ENCODE data around the gene CABLES1. TPM values are rescaled to one million over a fixed set of nuclear protein-coding genes. Genes with fewer than 3 reads are reported as not detected.

The CABLES1 gene
- total and polyA plus RNA-seq, 3 donors from 2014 or later, result 6.2 to 15.8 (median 12.0) TPM

- Histone ChIP-seq H3K4me3 (no peak overlapping the region), H3K9me3 (no peaks in the 10 kb centered on the region), H3K27me3 (no peaks in the 10 kb centered on the region), H3K27ac (no peak overlapping the region), H3K36me3 (ENCODE audit: low read depth, missing control alignments) (no peaks in the 10 kb centered on the region), H3K4me1 (peaks cover 7% of the 10 kb centered on the region)
- 88 to 92% methylated on average over 2 to 3 of the region's 3 CpGs for WGBS, 2 donors
- TF ChIP-seq POLR2A (IDR thresholded peaks at IDR 0.05) (no peak), CTCF (IDR thresholded peaks at IDR 0.05) (no peak)
- intact Hi-C loops (cut with DNase I; ENCODE audit: low total_unique reads), result no loop called here
- DNase-seq, result no peak
These were observed 76.9 kb downstream of the CABLES1 start for GRCh38 chr18:23212161-23212560.

GRCh38 chr18:23213200-23213599 is 77.9 kb downstream of the CABLES1 start:
- Histone ChIP-seq H3K4me1 (peaks cover 7% of the 10 kb centered on the region), H3K4me3 (no peak overlapping the region), H3K9me3 (no peaks in the 10 kb centered on the region), H3K27ac (no peak overlapping the region), H3K36me3 (ENCODE audit: low read depth, missing control alignments) (no peaks in the 10 kb centered on the region), H3K27me3 (no peaks in the 10 kb centered on the region)
- no peak for TF ChIP-seq POLR2A (IDR thresholded peaks at IDR 0.05)
- TF ChIP-seq CTCF (IDR thresholded peaks at IDR 0.05), result no peak
- intact Hi-C loops (cut with DNase I; ENCODE audit: low total_unique reads), result no loop called here
- DNase-seq, result no peak

- TF ChIP-seq POLR2A (IDR thresholded peaks at IDR 0.05), result no peak
- no peak for TF ChIP-seq CTCF (IDR thresholded peaks at IDR 0.05)
- Histone ChIP-seq H3K9me3 (no peaks in the 10 kb centered on the region), H3K4me3 (no peak overlapping the region), H3K36me3 (ENCODE audit: low read depth, missing control alignments) (no peaks in the 10 kb centered on the region), H3K27me3 (no peaks in the 10 kb centered on the region), H3K4me1 (no peaks in the 10 kb centered on the region), H3K27ac (no peak overlapping the region)
- DNase-seq, result no peak
- intact Hi-C loops (cut with DNase I; ENCODE audit: low total_unique reads), result no loop called here
- 95 to 96% methylated on average over 10 to 11 of the region's 11 CpGs for WGBS, 2 donors
These were observed 82.5 kb downstream of the CABLES1 start for GRCh38 chr18:23217781-23218180.

GRCh38 chr18:23220355-23220754 is 85.1 kb downstream of the CABLES1 start:
- H3K27me3 ChIP-seq, result no peaks in the 10 kb centered on the region
- no peaks in the 10 kb centered on the region for H3K36me3 ChIP-seq (ENCODE audit: low read depth, missing control alignments)
- H3K4me3 ChIP-seq, result no peak overlapping the region
- 59 to 77% methylated on average over 7 to 8 of the region's 8 CpGs for WGBS, 2 donors
- DNase-seq, result no peak
- no peak overlapping the region for H3K27ac ChIP-seq
- no peaks in the 10 kb centered on the region for H3K9me3 ChIP-seq
- intact Hi-C loops (cut with DNase I; ENCODE audit: low total_unique reads), result no loop called here
- TF ChIP-seq CTCF (IDR thresholded peaks at IDR 0.05), result no peak
- TF ChIP-seq POLR2A (IDR thresholded peaks at IDR 0.05), result no peak
- H3K4me1 ChIP-seq, result no peaks in the 10 kb centered on the region

- intact Hi-C loops (cut with DNase I; ENCODE audit: low total_unique reads), result no loop called here
- H3K27ac ChIP-seq, result no peak overlapping the region
- H3K27me3 ChIP-seq, result no peaks in the 10 kb centered on the region
- 81 to 92% methylated on average over 4 of the region's 4 CpGs for WGBS, 2 donors
- TF ChIP-seq POLR2A (IDR thresholded peaks at IDR 0.05) (no peak), CTCF (IDR thresholded peaks at IDR 0.05) (no peak)
- H3K9me3 ChIP-seq, result no peaks in the 10 kb centered on the region
- no peaks in the 10 kb centered on the region for H3K4me1 ChIP-seq
- no peak overlapping the region for H3K4me3 ChIP-seq
- no peaks in the 10 kb centered on the region for H3K36me3 ChIP-seq (ENCODE audit: low read depth, missing control alignments)
- no peak for DNase-seq
These were observed 88.4 kb downstream of the CABLES1 start for GRCh38 chr18:23223641-23224040.

Data from testis (tissue), 3 donors.